GM21526 (cell line): ENCODE measurements around the gene TIMM50.
A peak's percentile ranks its signal among the peaks of the same experiment; 100 is the strongest.
"Not testable (repeated sequence)": the region's sequence is repeated elsewhere in the genome, so short reads cannot be mapped to it uniquely, and the experiment has no call there.

Experiments used
- ATAC-seq: cut with Tn5 transposase; IDR thresholded peaks from one replicate; pipeline ENCODE4 v1.9.1; 2021; ENCODE audit warnings: moderate library complexity; ENCODE audit not compliant: unreplicated experiment, low FRiP score

The TIMM50 gene

DNA sequence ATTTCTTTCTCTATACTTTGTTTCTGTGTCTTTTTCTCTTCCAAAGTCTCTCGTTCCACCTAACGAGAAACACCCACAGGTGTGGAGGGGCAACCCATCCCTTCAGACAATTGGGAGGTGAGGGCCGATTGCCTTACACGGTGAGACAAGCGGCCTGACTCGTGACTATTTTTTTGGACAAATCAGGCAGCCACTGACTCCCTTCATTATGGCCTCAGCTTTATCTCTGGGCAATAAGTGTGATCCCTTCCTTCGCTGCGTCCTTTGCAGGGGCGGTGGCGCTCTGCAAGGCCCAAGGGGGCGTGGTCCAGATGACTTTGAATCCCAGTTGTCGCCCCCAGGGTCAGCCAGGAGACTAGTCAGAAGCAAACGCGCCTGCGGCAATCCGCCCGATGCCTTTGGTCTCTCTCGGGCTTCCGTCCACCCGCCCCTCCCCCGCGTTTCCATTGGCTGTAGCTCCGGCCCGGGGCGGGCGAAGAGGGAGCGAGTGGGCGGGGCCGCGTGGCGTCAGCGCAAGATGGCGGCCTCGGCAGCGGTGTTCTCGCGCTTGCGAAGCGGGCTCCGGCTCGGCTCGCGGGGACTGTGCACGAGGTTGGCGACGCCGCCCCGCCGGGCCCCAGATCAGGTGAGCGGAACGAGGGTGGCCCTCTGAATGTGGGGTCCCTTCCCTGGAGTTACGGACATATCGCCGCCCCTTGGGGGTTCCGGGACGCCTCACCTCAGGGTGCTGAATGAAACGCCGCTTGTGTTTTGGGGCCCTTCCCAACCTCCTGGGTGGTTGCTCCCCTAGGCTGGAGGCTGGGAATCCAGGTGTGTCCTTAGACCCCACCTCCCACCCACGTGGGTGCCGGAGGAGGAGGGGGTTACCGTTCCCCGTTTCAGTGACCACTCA, at the start of gene TIMM50:
Gene TIMM50, plus strand, starts transcription at position 502 of the 892 bp plus-strand sequence. Its CDS starts 16 bp downstream, at position 518.
- peak; percentile 74 for ATAC-seq

GRCh38 chr19:39432677-39433025, 48.0 kb upstream of the TIMM50 start:
- no peak for ATAC-seq

GRCh38 chr19:39433480-39434079, 47.1 kb upstream of the TIMM50 start:
- ATAC-seq = no peak

DNA sequence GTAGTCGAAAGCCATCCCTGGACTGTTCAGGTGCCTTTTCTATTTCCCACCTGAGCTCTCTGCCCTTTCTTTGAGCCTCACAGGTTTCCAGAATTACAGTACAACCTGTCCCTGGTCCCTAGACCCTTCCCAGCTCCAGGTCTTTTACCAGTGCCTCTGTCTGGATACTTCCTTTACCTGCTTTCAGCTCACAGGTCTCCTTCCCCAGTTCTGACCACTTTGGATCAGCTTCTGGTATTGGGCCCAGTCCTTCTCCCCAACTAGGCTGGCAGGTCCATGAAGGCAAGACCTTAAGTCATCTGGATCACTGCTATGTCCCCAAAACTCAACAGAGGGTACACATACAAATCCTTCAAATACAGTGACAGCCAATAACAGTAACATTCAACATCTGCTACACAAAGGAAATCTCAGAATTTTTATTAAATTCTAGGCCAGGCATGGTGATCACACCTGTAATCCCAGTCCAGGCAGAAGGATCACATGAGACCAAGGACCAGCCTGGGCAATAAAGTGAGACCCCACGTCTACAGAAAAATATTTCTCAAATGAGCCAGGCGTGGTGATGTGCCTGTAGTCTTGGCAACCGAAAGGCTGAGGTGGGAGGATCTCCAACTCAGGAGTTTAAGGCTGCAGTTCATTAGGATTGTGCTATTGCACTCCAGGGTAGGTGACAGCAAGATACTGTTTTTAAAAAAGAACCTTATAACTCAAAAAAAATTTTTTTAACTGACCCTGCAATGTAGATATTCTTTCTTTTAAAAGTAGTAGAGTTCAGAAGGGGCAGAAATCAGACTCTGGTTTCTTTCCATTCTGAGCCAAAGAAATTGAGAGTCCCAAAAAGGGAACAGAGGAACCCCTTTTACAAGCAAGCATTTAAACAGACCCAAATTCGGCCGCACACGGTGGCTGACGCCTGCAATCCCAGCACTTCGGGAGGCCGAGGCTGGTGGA, 46.2 kb upstream of the TIMM50 start:
- ATAC-seq = no peak

- peak; percentile 70 for ATAC-seq
Observed at GRCh38 chr19:39435499-39436349, 44.9 kb upstream of the TIMM50 start, which contains the start of gene RPS16. TSS of gene RPS16 (minus strand) at chr19:39435949. CDS start at chr19:39435895, 54 bp downstream.

DNA sequence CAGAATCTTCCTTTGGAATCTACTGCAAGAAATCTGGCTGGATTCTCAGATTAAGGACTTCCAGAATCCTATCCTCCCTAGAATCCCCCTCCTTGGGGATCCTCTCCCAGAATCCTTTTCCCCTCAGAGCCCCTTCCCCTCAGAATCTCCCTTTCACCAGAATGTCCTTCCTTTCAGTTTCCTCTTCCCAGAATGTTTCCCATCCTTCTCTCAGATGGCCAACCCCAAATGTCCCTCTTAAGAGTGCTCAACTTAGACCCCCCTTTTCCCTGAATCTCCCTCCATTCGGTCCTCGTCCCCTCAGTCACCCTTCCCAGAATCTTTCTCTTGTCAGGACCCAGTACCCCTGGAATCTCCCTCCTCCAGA, 44.3 kb upstream of the TIMM50 start:
- ATAC-seq = no peak

DNA sequence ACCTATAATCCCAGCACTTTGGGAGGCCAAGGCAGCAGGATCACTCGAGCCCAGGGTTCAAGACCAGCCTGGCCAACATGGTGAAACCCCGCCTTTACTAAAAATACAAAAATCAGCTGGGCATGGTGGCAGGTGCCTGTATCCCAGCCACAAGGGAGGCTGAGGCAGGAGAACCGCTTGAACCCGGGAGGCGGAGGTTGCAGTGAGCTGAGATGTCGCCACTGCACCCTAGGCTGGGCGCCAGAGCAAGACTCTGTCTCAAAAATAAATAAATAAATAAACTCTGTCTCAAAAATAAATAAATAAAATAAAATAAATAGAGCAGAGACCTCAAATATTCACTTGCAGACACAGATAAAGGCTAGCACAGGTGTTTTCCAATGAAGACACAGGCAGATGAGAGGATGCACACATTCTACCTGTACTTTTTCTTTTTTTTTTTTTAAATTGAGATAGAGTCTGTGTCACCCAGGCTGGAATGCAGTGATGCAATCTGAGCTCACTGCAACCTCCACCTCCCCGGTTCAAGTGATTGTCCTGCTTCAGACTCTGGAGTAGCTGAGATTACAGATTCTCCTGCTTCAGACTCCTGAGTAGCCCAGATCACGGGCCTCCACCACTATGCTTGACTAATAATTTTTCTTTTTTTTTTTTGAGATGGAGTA, 42.2 kb upstream of the TIMM50 start:
- ATAC-seq = no peak

DNA sequence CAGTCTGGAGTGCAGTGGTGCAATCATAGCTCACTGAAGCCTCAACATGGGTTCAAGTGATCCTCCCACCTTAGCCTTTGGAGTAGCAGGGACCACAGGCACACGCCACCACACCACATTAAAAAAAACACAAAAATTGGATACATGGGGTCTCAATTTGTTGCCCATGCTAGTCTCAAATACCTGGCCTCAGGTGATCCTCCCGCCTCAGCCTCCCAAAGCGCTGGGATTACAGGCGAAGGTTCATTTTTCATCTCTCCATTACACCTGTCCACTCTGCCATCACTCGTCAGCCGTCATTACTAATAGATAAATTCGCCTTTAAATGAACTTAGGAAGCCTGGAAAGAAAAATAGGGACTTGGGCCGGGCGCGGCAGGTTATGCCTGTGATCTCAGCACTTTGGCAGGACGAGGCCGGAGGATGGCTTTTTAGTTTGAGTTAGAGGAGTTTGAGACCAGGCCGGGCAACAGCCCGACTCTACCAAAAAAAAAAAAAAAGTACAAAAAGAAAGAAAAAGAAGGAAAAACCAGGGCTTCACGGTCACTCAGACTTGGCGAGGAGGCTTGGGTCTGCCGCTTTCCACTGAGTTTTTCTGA, 35.9 kb upstream of the TIMM50 start:
- ATAC-seq = no peak

DNA sequence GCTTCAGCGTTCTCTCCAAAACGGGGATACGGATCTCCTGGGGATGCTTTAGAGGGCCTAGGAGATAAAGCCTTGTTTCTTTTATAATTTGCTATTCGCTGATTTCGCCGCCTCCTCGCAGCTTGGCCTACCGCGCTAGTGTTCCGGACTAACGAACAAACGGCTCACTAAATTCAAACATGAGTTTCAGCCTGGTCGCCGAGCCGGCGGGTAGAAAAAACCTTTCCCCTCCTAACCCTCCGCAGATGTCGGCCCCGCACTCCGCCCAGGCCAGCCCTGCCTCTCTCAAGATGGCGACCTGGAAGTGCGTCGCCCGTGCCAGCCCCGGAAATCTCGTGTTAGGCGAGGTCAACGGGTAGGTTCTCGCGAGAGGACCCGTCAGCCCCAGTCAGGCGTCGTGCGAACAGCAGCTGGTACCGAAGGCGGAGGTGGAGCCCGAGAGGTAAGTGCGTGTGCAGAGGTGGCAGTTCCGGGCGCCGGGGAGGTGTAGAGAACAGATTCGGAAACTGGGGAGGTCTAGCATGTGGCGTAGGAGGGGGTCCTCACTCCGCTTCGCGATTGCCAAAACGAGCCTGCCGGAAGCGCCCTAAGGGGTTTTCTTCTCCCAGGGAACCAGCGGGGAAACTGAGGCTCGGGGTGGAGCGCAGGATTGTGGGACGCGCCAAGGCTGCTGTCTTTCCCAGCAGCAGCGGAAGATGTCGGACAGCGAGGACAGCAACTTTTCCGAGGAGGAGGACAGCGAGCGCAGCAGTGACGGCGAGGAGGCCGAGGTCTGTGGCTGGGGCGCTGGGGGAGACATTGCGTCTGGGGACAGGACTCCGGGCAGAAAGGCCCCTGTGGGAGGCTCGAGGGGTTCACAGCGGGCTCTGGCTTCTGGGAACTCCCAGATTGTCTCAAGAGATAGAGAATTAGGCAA, 35.2 kb upstream of the TIMM50 start, which contains the start of gene SUPT5H:
Gene SUPT5H, plus strand, starts transcription at position 387 of the 916 bp plus-strand sequence. Its CDS starts 309 bp downstream, at position 696.
- ATAC-seq = peak; percentile 69

GRCh38 chr19:39446365-39447084, 34.1 kb upstream of the TIMM50 start:
- no peak for ATAC-seq

- ATAC-seq = no peak
Observed at GRCh38 chr19:39448271-39448670, 32.4 kb upstream of the TIMM50 start.

DNA sequence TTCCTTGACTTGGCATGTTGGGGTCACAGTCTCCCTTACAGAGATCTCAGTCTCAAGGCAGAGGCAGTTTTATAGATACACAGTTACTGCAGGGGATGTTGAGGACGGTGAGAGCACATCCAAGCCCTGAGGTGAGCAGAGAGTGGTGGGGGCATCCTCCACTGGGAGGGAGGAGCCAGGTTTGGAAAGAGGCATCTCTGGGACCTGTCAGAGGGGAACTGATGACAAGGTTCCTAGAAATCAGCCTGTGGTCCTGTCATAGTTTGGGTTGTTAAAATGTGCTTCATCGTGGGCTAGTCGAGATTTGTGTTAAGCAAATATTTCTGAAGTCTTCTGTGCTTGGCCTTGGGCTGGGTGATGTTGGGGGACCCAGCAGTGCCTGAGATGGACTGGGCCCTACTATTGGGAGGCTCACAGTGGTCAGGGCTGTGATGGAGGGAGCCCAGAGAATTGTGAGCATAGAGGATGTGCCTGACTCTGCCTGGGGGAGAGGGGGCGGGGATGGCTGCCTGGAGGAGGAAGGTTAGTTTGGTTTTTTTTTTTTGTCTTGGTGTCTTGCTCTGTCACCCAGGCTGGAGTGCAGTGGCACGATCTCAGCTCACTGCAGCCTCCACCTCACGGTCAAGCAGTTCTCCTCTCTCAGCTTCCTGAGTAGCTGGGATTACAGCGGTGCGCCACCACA, 31.4 kb upstream of the TIMM50 start:
- ATAC-seq = no peak

- ATAC-seq = not testable (repeated sequence)
Observed at GRCh38 chr19:39451257-39451656, 29.4 kb upstream of the TIMM50 start.

DNA sequence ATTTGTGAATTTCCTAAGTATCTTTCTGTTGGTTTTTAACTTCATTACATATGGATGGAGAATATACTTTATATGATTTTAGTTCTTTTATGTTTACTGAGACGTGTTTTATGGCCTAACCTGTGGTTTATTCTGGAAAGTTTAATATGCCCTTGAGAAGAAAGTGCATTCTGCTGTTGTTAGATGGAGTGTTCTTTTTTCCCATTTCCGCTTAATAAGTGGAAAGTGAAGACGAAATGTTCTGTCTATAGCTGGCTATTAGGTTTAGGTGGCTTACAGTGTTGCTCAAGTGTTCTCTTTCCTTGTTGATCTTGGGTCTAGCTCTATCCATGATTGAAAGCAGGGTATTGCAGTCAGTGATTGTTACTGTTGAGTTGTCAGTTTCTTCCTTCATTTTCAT, 17.2 kb upstream of the TIMM50 start:
- ATAC-seq = no peak

GRCh38 chr19:39465956-39466747, 14.5 kb upstream of the TIMM50 start:
- ATAC-seq = no peak

DNA sequence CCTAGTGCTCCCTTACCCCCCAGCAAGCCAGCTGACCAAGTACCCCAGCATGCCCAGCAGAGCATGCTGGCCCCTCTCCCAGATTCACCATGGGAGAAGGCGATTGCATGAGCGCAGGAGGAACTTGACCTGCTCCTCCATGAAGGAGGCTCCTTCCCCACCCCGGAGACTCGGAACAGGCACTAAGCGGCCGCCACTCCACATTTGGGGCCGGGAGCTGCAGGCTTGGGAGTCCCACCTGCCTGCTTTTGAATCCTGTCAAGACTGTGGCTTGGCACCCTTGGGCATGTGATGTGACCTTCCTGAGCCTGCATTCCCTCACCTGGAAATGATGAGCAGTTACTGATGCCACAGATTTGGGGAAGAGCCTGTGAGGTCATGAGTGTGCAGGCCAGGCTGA, 12.7 kb upstream of the TIMM50 start:
- ATAC-seq = no peak
